ENCODE measurements around the gene TAB2.

DNA sequence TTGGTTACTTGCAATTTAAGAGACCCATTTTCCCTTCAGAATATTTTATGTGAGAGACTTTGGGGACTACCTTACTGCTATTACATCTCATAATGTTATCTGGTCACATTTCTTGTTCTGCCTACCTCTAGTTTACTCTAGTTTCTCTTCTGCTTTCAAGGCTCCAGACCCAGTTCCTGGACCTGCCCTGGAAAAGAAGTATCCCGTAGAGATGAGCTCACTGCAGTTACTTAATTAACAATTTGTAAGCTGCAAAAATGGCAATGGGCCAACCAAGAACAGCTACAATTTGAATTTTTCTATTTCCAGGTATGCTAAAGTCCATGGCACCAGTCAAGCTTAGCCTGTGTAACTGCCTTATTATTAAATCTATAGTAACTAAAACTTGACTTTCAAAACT, 25.0 kb downstream of the TAB2 start:
- TF ChIP-seq POLR2A (IDR thresholded peaks at IDR 0.05; ENCODE audit: low read depth) (no peak), POLR2AphosphoS5 (IDR thresholded peaks at IDR 0.05) (no peak), EP300 (IDR thresholded peaks at IDR 0.05) (no peak)
- TF ChIP-seq, protein P1, sequence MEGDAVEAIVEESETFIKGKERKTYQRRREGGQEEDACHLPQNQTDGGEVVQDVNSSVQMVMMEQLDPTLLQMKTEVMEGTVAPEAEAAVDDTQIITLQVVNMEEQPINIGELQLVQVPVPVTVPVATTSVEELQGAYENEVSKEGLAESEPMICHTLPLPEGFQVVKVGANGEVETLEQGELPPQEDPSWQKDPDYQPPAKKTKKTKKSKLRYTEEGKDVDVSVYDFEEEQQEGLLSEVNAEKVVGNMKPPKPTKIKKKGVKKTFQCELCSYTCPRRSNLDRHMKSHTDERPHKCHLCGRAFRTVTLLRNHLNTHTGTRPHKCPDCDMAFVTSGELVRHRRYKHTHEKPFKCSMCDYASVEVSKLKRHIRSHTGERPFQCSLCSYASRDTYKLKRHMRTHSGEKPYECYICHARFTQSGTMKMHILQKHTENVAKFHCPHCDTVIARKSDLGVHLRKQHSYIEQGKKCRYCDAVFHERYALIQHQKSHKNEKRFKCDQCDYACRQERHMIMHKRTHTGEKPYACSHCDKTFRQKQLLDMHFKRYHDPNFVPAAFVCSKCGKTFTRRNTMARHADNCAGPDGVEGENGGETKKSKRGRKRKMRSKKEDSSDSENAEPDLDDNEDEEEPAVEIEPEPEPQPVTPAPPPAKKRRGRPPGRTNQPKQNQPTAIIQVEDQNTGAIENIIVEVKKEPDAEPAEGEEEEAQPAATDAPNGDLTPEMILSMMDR (IDR thresholded peaks at IDR 0.05) = no peak

All from esophagus muscularis mucosa (tissue), 4 donors.